Muscle layer of colon (tissue), 2 donors: ENCODE data around the gene KRTAP5-3.
"Not testable (repeated sequence)": the region's sequence is repeated elsewhere in the genome, so short reads cannot be mapped to it uniquely, and the experiment has no call there.

ENCODE experiments used
- H3K27ac ChIP-seq: one replicate; pipeline ENCODE4 v1.7.0; 2013; ENCODE audit warnings: low read depth, mild to moderate bottlenecking, low read length, moderate library complexity
- H3K27me3 ChIP-seq, 2 donors: one replicate each; pipeline ENCODE4 v1.7.0; 2013; ENCODE audit warnings: low read length in 2 of 2, mild to moderate bottlenecking in 2 of 2; ENCODE audit not compliant: insufficient read depth in 2 of 2, control insufficient read depth in 1 of 2
- H3K36me3 ChIP-seq: one replicate; pipeline ENCODE4 v1.7.0; 2013; ENCODE audit warnings: mild to moderate bottlenecking, low read length; ENCODE audit not compliant: insufficient read depth
- H3K4me1 ChIP-seq: one replicate; pipeline ENCODE4 v1.7.0; 2013; ENCODE audit warnings: mild to moderate bottlenecking, low read length; ENCODE audit not compliant: insufficient read depth
- H3K4me3 ChIP-seq, 2 donors: one replicate each; pipeline ENCODE4 v1.7.0; 2013; ENCODE audit warnings: low read length in 2 of 2, low read depth in 1 of 2, mild to moderate bottlenecking in 1 of 2, moderate library complexity in 1 of 2
- H3K9ac ChIP-seq: one replicate; pipeline ENCODE4 v1.7.0; 2013; ENCODE audit warnings: low read length
- H3K9me3 ChIP-seq: one replicate; pipeline ENCODE4 v1.7.0; 2013; ENCODE audit warnings: mild to moderate bottlenecking, low read length
- donor health status: abdominal sarcoma.
- donor health status: Adenocarcinoma of cecum.

Gene KRTAP5-3

DNA sequence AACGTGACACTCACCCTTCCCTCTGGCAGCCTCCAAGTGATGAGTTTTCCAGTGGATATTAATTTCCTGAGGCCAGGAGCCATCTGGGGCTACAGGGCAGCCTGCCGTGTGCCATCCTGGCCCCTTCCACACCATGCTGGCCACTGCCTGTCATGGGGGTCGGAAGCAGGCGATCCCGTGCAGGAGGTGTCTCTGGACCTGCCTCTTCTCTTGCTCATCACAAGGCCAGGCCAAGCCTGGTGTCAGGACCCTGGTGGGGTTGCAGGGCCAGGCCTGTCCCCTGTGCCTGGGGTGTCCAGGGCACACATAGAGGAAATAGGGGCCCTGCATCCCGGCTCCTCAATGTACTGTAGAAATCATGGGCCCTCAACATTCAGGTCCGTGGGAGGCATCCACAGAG, 3.6 kb downstream of the KRTAP5-3 start:
- Histone ChIP-seq H3K9ac (no peak overlapping the region), H3K4me1 (no peaks in the 10 kb centered on the region), H3K9me3 (no peaks in the 10 kb centered on the region), H3K4me3 (no peak overlapping the region), H3K27me3 (peaks cover 0 to 16% of the 10 kb centered on the region in 2 donors), H3K36me3 (no peaks in the 10 kb centered on the region), H3K27ac (no peak overlapping the region)

- Histone ChIP-seq H3K9me3 (no peaks in the 10 kb centered on the region), H3K4me1 (no peaks in the 10 kb centered on the region), H3K9ac (no peak overlapping the region), H3K36me3 (no peaks in the 10 kb centered on the region), H3K4me3 (no peak overlapping the region), H3K27me3 (peaks cover 0 to 16% of the 10 kb centered on the region in 2 donors), H3K27ac (no peak overlapping the region)
Observed at GRCh38 chr11:1604181-1604580, 4.1 kb downstream of the KRTAP5-3 start.

DNA sequence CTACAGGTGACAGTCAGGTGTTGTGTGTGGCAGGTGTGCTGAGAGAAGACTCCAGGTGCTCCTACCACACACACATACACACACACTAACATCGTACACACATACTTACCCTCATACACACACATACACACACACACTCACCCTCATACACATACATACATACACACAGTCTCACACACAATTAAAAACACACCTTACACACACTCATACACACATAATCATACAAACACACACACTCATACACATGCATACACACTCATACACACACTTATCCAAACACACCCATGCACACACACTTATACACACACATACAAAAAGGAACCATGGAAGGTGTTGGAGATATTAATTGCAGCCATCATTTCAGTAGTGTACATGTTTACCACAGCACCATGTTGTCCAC, 4.6 kb downstream of the KRTAP5-3 start:
- Histone ChIP-seq H3K27ac (no peak overlapping the region), H3K36me3 (no peaks in the 10 kb centered on the region), H3K27me3 (peaks cover 0 to 16% of the 10 kb centered on the region in 2 donors), H3K4me3 (no peak overlapping the region), H3K9me3 (no peaks in the 10 kb centered on the region), H3K4me1 (no peaks in the 10 kb centered on the region), H3K9ac (no peak overlapping the region)

- H3K27me3 ChIP-seq, H3K9ac ChIP-seq, H3K9me3 ChIP-seq, H3K4me3 ChIP-seq, H3K27ac ChIP-seq, H3K4me1 ChIP-seq, H3K36me3 ChIP-seq: not testable (repeated sequence)
Observed at GRCh38 chr11:1601663-1602062, 6.6 kb downstream of the KRTAP5-3 start.

- H3K4me1 ChIP-seq = no peaks in the 10 kb centered on the region
- no peak overlapping the region for H3K4me3 ChIP-seq
- H3K36me3 ChIP-seq = no peaks in the 10 kb centered on the region
- no peaks in the 10 kb centered on the region for H3K9me3 ChIP-seq
- H3K27me3 ChIP-seq = peaks cover 0 to 8% of the 10 kb centered on the region in 2 donors
- no peak overlapping the region for H3K9ac ChIP-seq
- no peak overlapping the region for H3K27ac ChIP-seq
Observed at GRCh38 chr11:1600626-1601025, 7.6 kb downstream of the KRTAP5-3 start.

GRCh38 chr11:1598816-1599215, 9.4 kb downstream of the KRTAP5-3 start:
- no peaks in the 10 kb centered on the region for H3K27me3 ChIP-seq

GRCh38 chr11:1598406-1598805, 9.9 kb downstream of the KRTAP5-3 start:
- not testable (repeated sequence) for H3K36me3 ChIP-seq, H3K27ac ChIP-seq, H3K9me3 ChIP-seq, H3K9ac ChIP-seq, H3K4me3 ChIP-seq, H3K4me1 ChIP-seq, H3K27me3 ChIP-seq

More at GRCh38 chr11:1598816-1599215, 9.4 kb downstream of the KRTAP5-3 start:
- no peak overlapping the region for H3K27ac ChIP-seq
- no peaks in the 10 kb centered on the region for H3K4me1 ChIP-seq
- H3K4me3 ChIP-seq = no peak overlapping the region
- no peaks in the 10 kb centered on the region for H3K36me3 ChIP-seq
- H3K9me3 ChIP-seq = no peaks in the 10 kb centered on the region
- H3K9ac ChIP-seq = no peak overlapping the region

- H3K9ac ChIP-seq = no peak within 1 kb of the TSS
- H3K4me1 ChIP-seq = no peaks in the 10 kb centered on the region
- no peak within 1 kb of the TSS for H3K27ac ChIP-seq
- H3K36me3 ChIP-seq = no peaks in the 10 kb centered on the region
- no peaks in the 10 kb centered on the region for H3K27me3 ChIP-seq
- no peaks in the 10 kb centered on the region for H3K9me3 ChIP-seq
- no peak within 1 kb of the TSS for H3K4me3 ChIP-seq
Observed at GRCh38 chr11:1597994-1598380, 10.3 kb downstream of the KRTAP5-3 start, which contains the start of gene KRTAP5-2. Gene KRTAP5-2 (minus strand): TSS chr11:1598294. CDS start chr11:1598250, 44 bp downstream.

DNA sequence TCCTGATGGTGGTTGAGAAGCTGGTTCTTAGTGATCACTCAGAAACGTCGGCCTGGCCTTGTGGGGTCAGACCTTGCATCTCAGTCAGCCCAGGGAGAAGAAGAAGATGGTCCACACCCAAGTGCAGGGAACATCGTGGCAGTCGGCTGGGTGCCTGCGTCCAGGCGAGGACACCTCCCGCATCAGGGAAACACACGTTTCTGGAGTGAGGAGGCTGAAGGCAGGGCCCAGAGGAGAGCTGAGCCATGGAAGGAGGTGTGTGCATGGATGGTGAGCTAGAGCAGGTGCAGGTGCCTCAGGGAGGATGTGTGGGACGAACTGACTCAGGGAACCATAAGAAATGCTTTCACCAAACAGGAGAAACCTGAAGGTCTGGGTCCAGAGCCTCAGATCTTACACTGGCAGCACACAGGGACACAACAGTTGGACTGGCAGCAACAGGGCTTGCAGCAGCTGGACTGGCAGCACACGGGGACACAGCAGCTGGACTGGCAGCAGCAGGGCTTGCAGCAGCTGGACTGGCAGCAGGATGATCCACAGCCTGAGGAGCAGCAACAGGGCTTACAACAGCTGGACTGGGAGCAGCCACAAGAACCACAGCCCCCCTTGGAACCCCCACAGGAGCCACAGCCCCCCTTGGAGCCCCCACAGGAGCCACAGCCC, 10.8 kb downstream of the KRTAP5-3 start:
- Histone ChIP-seq H3K4me3 (no peak overlapping the region), H3K4me1 (no peaks in the 10 kb centered on the region), H3K36me3 (no peaks in the 10 kb centered on the region), H3K27ac (no peak overlapping the region), H3K9ac (no peak overlapping the region), H3K9me3 (no peaks in the 10 kb centered on the region), H3K27me3 (no peaks in the 10 kb centered on the region)

DNA sequence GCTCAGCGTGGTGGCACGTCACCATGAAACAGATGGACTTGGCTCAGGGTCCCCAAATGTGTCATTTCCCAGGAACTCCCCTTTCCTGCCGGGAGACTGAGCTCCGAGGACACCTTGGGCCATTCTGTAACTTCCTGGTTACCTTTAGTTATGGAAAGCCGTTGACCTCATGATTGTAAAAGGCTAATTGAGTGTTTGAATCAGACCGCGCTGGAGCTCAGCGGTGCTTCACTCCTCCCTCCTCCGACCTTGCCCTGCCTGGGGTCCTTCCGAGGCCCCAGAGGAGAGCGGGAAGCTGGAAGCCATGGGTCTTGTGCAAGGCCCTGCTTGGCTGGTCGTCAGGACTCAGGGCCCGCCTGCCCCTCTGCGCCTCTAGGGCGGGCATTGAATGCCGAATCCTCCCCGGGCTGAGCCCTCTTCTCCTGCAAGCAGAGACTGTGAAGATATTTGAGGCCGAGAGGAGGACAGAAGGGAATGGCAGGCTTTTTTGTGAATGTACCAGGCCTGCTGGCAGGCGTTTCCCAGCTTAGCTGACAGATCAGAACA, 11.6 kb downstream of the KRTAP5-3 start:
- not testable (repeated sequence) for H3K4me3 ChIP-seq, H3K9me3 ChIP-seq, H3K36me3 ChIP-seq, H3K27me3 ChIP-seq, H3K27ac ChIP-seq, H3K9ac ChIP-seq, H3K4me1 ChIP-seq

- H3K27me3 ChIP-seq, H3K9ac ChIP-seq: not testable (repeated sequence)
Observed at GRCh38 chr11:1595994-1596575, 12.2 kb downstream of the KRTAP5-3 start.

GRCh38 chr11:1592628-1593027, 15.6 kb downstream of the KRTAP5-3 start:
- Histone ChIP-seq H3K9ac (no peak overlapping the region), H3K36me3 (no peaks in the 10 kb centered on the region), H3K4me1 (no peaks in the 10 kb centered on the region), H3K27me3 (no peaks in the 10 kb centered on the region), H3K9me3 (no peaks in the 10 kb centered on the region), H3K27ac (no peak overlapping the region), H3K4me3 (no peak overlapping the region)

More at GRCh38 chr11:1595994-1596575, 12.2 kb downstream of the KRTAP5-3 start:
- H3K36me3 ChIP-seq, H3K9me3 ChIP-seq, H3K4me1 ChIP-seq, H3K4me3 ChIP-seq, H3K27ac ChIP-seq: not testable (repeated sequence)
